Breast epithelium (tissue), 4 donors: ENCODE results near the gene MEOX1. TPM values are rescaled to one million over a fixed set of nuclear protein-coding genes. Genes with fewer than 3 reads are reported as not detected.

ENCODE experiments used
- DNase-seq, 2 donors: peaks; one replicate each; pipeline ENCODE4 v3.0.0-alpha.2; 2019; ENCODE audit warnings: low spot score in 2 of 2
- H3K27ac ChIP-seq, 2 donors: fragments of 200-600 bp; sonication (generic) in 1 of 2; one replicate each; pipeline ENCODE4 v1.5.1; 2016 to 2019; ENCODE audit warnings: mild to moderate bottlenecking in 1 of 2
- H3K27me3 ChIP-seq, 2 donors: fragments of 200-600 bp; sonication (generic) in 1 of 2; one replicate each; pipeline versions ENCODE4 v1.5.1 to v1.6.0; 2017 to 2019; ENCODE audit warnings: control low read depth in 1 of 2, mild to moderate bottlenecking in 1 of 2
- H3K36me3 ChIP-seq: fragments of 200-600 bp; one replicate; pipeline ENCODE4 v1.5.1; 2019
- H3K4me1 ChIP-seq, 2 donors: fragments of 200-600 bp; sonication (generic); one replicate each; pipeline ENCODE4 v1.5.1; 2016 to 2019; ENCODE audit warnings: control low read depth in 1 of 2
- H3K4me3 ChIP-seq, 3 donors: fragments of 200-600 bp; sonication (generic); 1 replicate in 2 of 3; 2 replicates in 1 of 3; pipeline ENCODE4 v1.5.1; 2016 to 2019; ENCODE audit warnings: mild to moderate bottlenecking in 3 of 3, moderate library complexity in 2 of 3
- H3K9me3 ChIP-seq, 2 donors: fragments of 200-600 bp; sonication (generic) in 1 of 2; one replicate each; pipeline ENCODE4 v1.5.1; 2016 to 2019; ENCODE audit warnings: control low read depth in 1 of 2
- POLR2A ChIP-seq: fragments of 450-650 bp; IDR thresholded peaks from one replicate; pipeline ENCODE4 v1.6.1; 2016; ENCODE audit warnings: antibody characterized with exemption, mild to moderate bottlenecking, moderate library complexity
- POLR2AphosphoS5 ChIP-seq, 3 donors: sonication (generic); formaldehyde crosslinking; IDR thresholded peaks; one replicate each; pipeline ENCODE4 v1.6.1; 2017; ENCODE audit warnings: antibody characterized with exemption in 3 of 3
- intact Hi-C: fragments of 100-400 bp; cut with DNase I; formaldehyde crosslinking; loops from one replicate; pipeline ENCODE4 v1.15.1; 2023; ENCODE audit warnings: low total_unique reads
- total RNA-seq, 3 donors: library from RNA; depleted of rRNA; stranded (reverse); fragments of >200 nt; gene quantifications; one replicate each; pipeline ENCODE4 v1.1.0, GENCODE V29; 2016
- TF ChIP-seq, protein P1 (sequence below), 3 donors: fragments of 450-650 bp; IDR thresholded peaks; one replicate each; pipeline ENCODE4 v1.5.1; 2016 to 2017; ENCODE audit warnings: antibody characterized with exemption in 3 of 3, mild to moderate bottlenecking in 3 of 3, moderate library complexity in 3 of 3

Gene MEOX1
- total RNA-seq, 3 donors from 2014 or later: 2.6 to 11.0 (median 10.5) TPM

DNA sequence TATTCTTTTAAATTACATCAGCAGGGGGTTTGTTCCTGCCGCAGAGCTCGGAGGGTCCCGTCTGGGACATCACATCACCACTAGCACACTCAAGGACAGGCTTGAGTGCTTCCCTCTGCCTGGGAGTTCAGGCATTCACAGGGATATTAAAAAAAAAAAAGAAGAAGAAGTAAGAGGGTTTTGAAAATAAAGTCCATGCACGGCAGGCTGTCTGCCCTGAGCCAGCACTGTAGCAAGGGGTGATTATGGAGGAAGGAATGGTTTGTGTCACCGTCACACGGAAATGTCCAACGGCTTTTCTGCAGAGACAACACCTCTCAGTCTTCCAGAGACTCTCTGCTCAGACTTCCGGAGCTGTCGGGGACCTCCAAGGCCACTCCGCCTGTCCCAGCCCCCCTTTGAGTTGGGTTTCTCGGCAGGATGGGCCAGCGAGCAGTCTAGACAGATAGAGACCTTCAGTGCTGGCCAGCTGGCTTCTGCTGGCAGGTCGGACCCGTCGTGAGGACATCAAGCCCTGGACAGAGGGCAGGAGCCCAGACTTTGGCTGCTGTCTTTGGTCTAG, 33.6 kb downstream of the MEOX1 start:
- Histone ChIP-seq H3K4me1 (no peaks in the 10 kb centered on the region), H3K4me3 (no peak overlapping the region), H3K9me3 (no peaks in the 10 kb centered on the region), H3K27ac (no peak overlapping the region), H3K27me3 (no peaks in the 10 kb centered on the region), H3K36me3 (no peaks in the 10 kb centered on the region)
- intact Hi-C loops: no loop called here
- TF ChIP-seq POLR2AphosphoS5 (IDR thresholded peaks at IDR 0.05) (no peak), POLR2A (no peak)
- TF ChIP-seq, protein P1, sequence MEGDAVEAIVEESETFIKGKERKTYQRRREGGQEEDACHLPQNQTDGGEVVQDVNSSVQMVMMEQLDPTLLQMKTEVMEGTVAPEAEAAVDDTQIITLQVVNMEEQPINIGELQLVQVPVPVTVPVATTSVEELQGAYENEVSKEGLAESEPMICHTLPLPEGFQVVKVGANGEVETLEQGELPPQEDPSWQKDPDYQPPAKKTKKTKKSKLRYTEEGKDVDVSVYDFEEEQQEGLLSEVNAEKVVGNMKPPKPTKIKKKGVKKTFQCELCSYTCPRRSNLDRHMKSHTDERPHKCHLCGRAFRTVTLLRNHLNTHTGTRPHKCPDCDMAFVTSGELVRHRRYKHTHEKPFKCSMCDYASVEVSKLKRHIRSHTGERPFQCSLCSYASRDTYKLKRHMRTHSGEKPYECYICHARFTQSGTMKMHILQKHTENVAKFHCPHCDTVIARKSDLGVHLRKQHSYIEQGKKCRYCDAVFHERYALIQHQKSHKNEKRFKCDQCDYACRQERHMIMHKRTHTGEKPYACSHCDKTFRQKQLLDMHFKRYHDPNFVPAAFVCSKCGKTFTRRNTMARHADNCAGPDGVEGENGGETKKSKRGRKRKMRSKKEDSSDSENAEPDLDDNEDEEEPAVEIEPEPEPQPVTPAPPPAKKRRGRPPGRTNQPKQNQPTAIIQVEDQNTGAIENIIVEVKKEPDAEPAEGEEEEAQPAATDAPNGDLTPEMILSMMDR (IDR thresholded peaks at IDR 0.05): no peak
- DNase-seq: no peak

GRCh38 chr17:43627653-43628052, 34.1 kb downstream of the MEOX1 start:
- no peak for DNase-seq
- Histone ChIP-seq H3K9me3 (no peaks in the 10 kb centered on the region), H3K27me3 (no peaks in the 10 kb centered on the region), H3K4me3 (no peak overlapping the region), H3K4me1 (no peaks in the 10 kb centered on the region), H3K27ac (no peak overlapping the region), H3K36me3 (no peaks in the 10 kb centered on the region)
- TF ChIP-seq POLR2AphosphoS5 (IDR thresholded peaks at IDR 0.05) (no peak), POLR2A (no peak)
- TF ChIP-seq, protein P1 (IDR thresholded peaks at IDR 0.05): no peak
- intact Hi-C loops: no loop called here

DNA sequence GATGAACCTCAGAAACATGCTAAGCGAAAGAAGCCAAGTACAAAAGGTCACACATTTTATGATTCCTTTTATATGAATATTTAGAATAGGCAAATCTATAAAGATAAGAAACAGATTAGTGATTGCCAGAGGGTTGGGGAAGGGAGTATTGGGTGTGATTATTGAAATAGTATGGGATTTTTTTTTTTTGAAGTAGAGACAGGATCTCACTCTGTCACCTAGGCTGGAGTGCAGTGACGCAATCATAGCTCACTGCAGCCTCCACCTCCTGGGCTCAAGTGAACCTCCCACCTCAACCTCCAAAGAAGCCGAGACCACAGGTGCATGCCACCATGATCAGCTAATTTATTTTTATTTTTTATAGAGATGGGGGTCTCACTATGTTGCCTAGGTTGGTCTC, 35.7 kb downstream of the MEOX1 start:
- no peaks in the 10 kb centered on the region for H3K4me1 ChIP-seq
- no peaks in the 10 kb centered on the region for H3K27me3 ChIP-seq
- no peak overlapping the region for H3K27ac ChIP-seq
- TF ChIP-seq, protein P1 (IDR thresholded peaks at IDR 0.05): no peak
- TF ChIP-seq POLR2A: no peak
- H3K9me3 ChIP-seq: no peaks in the 10 kb centered on the region
- H3K36me3 ChIP-seq: no peaks in the 10 kb centered on the region
- intact Hi-C loops: no loop called here
- no peak for DNase-seq
- H3K4me3 ChIP-seq: no peak overlapping the region

GRCh38 chr17:43625606-43626005, 36.1 kb downstream of the MEOX1 start:
- no peaks in the 10 kb centered on the region for H3K9me3 ChIP-seq
- TF ChIP-seq POLR2A (no peak), POLR2AphosphoS5 (IDR thresholded peaks at IDR 0.05) (no peak)
- TF ChIP-seq, protein P1 (IDR thresholded peaks at IDR 0.05): no peak
- H3K27ac ChIP-seq: no peak overlapping the region
- H3K4me3 ChIP-seq: no peak overlapping the region
- no peaks in the 10 kb centered on the region for H3K36me3 ChIP-seq
- no peak for DNase-seq
- no peaks in the 10 kb centered on the region for H3K4me1 ChIP-seq
- intact Hi-C loops: no loop called here
- H3K27me3 ChIP-seq: no peaks in the 10 kb centered on the region

DNA sequence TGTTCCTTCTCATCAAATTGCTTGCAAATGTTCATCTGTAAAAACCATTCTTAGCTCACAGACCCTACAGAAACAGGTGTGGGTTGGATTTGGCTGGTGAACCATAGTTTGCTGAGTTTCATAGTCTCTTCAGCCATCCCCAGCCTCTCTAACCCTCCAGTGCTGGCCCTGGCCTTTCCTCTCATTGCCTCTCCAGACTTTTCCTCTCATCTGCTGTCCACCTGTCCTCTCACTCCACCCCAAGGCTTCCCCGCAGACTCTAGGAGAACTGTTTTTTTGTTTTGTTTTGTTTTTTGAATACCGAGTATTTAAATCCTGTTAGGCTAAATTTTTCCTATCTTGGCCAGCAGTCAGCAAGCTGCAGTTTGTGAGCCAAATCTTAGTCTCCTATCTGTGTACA, 41.1 kb downstream of the MEOX1 start:
- H3K27ac ChIP-seq: no peak overlapping the region
- no peak for DNase-seq
- intact Hi-C loops: no loop called here
- H3K9me3 ChIP-seq: no peaks in the 10 kb centered on the region
- TF ChIP-seq POLR2A (no peak), POLR2AphosphoS5 (IDR thresholded peaks at IDR 0.05) (no peak)
- TF ChIP-seq, protein P1 (IDR thresholded peaks at IDR 0.05): no peak
- no peaks in the 10 kb centered on the region for H3K27me3 ChIP-seq
- H3K36me3 ChIP-seq: no peaks in the 10 kb centered on the region
- no peaks in the 10 kb centered on the region for H3K4me1 ChIP-seq
- no peak overlapping the region for H3K4me3 ChIP-seq
